ENCODE data around the gene RERG.

The RERG gene

DNA sequence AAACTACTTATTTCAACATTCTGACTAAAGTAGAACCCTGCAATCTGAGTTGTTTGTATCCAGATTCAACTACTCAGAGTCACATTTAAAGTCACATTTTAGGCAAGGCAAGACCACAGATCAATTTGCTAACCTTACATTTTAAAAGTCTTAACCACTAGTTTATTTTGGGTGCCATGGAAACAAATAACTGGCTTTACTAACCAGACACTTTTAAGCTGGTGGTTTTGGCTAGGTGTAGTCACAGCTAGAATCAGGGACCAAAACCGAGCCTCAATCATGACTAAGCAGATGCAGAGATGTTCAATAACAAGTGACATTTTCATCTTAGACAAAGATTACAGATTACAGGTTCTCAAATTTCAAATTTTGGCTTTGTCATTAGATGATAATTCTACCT, 133.1 kb downstream of the RERG start:
- TF ChIP-seq TEAD4 (IDR thresholded peaks at IDR 0.05) (no peak), CEBPB (IDR thresholded peaks at IDR 0.05) (no peak), RAD21 (IDR thresholded peaks at IDR 0.05; ENCODE audit: low read depth) (no peak), NFIC (IDR thresholded peaks at IDR 0.05) (no peak), YY1 (IDR thresholded peaks at IDR 0.05; ENCODE audit: low read depth) (no peak), EGR1 (IDR thresholded peaks at IDR 0.05) (no peak), TAF1 (IDR thresholded peaks at IDR 0.05; ENCODE audit: low read depth) (no peak), EP300 (IDR thresholded peaks at IDR 0.05; ENCODE audit: borderline replicate concordance) (no peak), FOXM1 (IDR thresholded peaks at IDR 0.05; ENCODE audit: borderline replicate concordance, low read depth) (no peak), CREB1 (IDR thresholded peaks at IDR 0.05; ENCODE audit: low read depth) (no peak), TCF12 (IDR thresholded peaks at IDR 0.05; ENCODE audit: low read depth) (no peak)
- TF ChIP-seq, protein P1, sequence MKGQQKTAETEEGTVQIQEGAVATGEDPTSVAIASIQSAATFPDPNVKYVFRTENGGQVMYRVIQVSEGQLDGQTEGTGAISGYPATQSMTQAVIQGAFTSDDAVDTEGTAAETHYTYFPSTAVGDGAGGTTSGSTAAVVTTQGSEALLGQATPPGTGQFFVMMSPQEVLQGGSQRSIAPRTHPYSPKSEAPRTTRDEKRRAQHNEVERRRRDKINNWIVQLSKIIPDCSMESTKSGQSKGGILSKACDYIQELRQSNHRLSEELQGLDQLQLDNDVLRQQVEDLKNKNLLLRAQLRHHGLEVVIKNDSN (IDR thresholded peaks at IDR 0.05) = no peak
- TF ChIP-seq, protein P2, sequence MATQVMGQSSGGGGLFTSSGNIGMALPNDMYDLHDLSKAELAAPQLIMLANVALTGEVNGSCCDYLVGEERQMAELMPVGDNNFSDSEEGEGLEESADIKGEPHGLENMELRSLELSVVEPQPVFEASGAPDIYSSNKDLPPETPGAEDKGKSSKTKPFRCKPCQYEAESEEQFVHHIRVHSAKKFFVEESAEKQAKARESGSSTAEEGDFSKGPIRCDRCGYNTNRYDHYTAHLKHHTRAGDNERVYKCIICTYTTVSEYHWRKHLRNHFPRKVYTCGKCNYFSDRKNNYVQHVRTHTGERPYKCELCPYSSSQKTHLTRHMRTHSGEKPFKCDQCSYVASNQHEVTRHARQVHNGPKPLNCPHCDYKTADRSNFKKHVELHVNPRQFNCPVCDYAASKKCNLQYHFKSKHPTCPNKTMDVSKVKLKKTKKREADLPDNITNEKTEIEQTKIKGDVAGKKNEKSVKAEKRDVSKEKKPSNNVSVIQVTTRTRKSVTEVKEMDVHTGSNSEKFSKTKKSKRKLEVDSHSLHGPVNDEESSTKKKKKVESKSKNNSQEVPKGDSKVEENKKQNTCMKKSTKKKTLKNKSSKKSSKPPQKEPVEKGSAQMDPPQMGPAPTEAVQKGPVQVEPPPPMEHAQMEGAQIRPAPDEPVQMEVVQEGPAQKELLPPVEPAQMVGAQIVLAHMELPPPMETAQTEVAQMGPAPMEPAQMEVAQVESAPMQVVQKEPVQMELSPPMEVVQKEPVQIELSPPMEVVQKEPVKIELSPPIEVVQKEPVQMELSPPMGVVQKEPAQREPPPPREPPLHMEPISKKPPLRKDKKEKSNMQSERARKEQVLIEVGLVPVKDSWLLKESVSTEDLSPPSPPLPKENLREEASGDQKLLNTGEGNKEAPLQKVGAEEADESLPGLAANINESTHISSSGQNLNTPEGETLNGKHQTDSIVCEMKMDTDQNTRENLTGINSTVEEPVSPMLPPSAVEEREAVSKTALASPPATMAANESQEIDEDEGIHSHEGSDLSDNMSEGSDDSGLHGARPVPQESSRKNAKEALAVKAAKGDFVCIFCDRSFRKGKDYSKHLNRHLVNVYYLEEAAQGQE (IDR thresholded peaks at IDR 0.05; ENCODE audit: low read depth) = no peak
- TF ChIP-seq, protein P3, sequence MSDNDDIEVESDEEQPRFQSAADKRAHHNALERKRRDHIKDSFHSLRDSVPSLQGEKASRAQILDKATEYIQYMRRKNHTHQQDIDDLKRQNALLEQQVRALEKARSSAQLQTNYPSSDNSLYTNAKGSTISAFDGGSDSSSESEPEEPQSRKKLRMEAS (IDR thresholded peaks at IDR 0.05) = no peak

DNA sequence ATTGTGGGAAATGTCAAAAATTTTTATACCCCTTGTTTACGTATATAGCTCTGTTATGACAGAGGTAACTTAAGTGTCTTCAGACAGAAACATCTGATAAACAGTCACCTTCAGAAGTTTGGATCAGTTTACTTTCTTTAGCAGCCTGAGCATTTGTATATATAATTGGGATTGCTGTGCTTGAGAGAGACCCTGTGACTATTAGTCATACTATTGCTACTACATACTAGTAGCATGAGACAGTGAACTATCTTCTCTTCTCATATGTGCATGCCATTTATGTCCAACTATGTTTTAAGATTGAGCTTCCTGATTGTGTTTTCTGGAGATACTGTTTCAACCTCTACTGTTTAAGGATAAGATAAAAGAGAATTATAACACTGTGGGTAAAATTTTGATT, 146.9 kb downstream of the RERG start:
- TF ChIP-seq, protein P2 (IDR thresholded peaks at IDR 0.05; ENCODE audit: low read depth) = no peak
- TF ChIP-seq TCF12 (IDR thresholded peaks at IDR 0.05; ENCODE audit: low read depth) = no peak
- TF ChIP-seq TEAD4 (IDR thresholded peaks at IDR 0.05) = no peak
- no peak for TF ChIP-seq EP300 (IDR thresholded peaks at IDR 0.05; ENCODE audit: borderline replicate concordance)
- TF ChIP-seq ZBTB7A (IDR thresholded peaks at IDR 0.05; ENCODE audit: low read depth) = no peak
- TF ChIP-seq EGR1 (IDR thresholded peaks at IDR 0.05) = no peak
- TF ChIP-seq FOXM1 (IDR thresholded peaks at IDR 0.05; ENCODE audit: borderline replicate concordance, low read depth) = no peak
- TF ChIP-seq, protein P1 (IDR thresholded peaks at IDR 0.05) = no peak
- TF ChIP-seq, protein P3 (IDR thresholded peaks at IDR 0.05) = no peak
- no peak for TF ChIP-seq CEBPB (IDR thresholded peaks at IDR 0.05)
- TF ChIP-seq YY1 (IDR thresholded peaks at IDR 0.05; ENCODE audit: low read depth) = no peak
- no peak for TF ChIP-seq RAD21 (IDR thresholded peaks at IDR 0.05; ENCODE audit: low read depth)
- TF ChIP-seq TAF1 (IDR thresholded peaks at IDR 0.05; ENCODE audit: low read depth) = no peak
- TF ChIP-seq NFIC (IDR thresholded peaks at IDR 0.05) = no peak
- no peak for TF ChIP-seq CREB1 (IDR thresholded peaks at IDR 0.05; ENCODE audit: low read depth)

DNA sequence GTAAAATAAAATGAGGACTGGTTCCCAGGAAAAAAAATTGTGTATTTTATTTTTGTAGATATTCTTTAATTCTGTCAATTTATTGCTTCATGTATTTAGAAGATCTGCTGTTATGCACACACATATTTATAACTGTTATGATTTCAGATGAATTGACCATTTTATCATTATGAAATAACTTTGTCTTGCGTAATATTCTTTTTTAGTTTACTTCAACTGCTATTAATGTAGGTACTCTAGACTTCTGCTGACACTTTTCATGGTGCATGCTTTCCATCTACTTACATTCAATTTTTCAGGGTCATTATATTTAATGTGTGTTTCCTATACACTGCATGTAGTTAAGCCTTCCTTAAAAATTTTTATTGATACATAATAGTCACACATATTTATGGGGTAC, 162.1 kb downstream of the RERG start:
- no peak for TF ChIP-seq EP300 (IDR thresholded peaks at IDR 0.05; ENCODE audit: borderline replicate concordance)
- TF ChIP-seq, protein P3 (IDR thresholded peaks at IDR 0.05) = no peak
- no peak for TF ChIP-seq RAD21 (IDR thresholded peaks at IDR 0.05; ENCODE audit: low read depth)
- no peak for TF ChIP-seq TCF12 (IDR thresholded peaks at IDR 0.05; ENCODE audit: low read depth)
